ENCODE data around the gene NKD2. TPM values are rescaled to one million over a fixed set of nuclear protein-coding genes. Genes with fewer than 3 reads are reported as not detected.
A peak's percentile ranks its signal among the peaks of the same experiment; 100 is the strongest.

The NKD2 gene
- total and polyA plus RNA-seq, 9 of the 15 experiments (the other 6 are each of a cell fraction or from before 2014, with no cell fraction given): 0.09 to 0.64 (median 0.27) TPM; not detected in 5

GRCh38 chr5:997001-997474 lies 11.6 kb upstream of the NKD2 start:
- FAIRE-seq (no peak), ATAC-seq (peak; percentile 85), DNase-seq (ENCODE audit: extremely low read depth in 1 of 4, low spot score in 3 of 4) (peak; percentile 44 to 73 (median 62))
- CTCF ChIA-PET (ENCODE audit: low intra/inter-chr PET ratio): no interaction called here
- Histone ChIP-seq H3K27me3 (ENCODE audit: control insufficient read depth in 2 of 2, insufficient read depth in 2 of 2, low read length in 2 of 2) (peaks cover 9 to 55% of the 10 kb centered on the region in 2 experiments; a peak in 4 of 5 replicates), H3K9me1 (ENCODE audit: control insufficient read depth, insufficient read depth, low read length) (no peaks in the 10 kb centered on the region), H3K36me3 (ENCODE audit: control insufficient read depth, insufficient read depth, low read length) (no peaks in the 10 kb centered on the region), H3K79me2 (ENCODE audit: control insufficient read depth, insufficient read depth, low read length) (no peaks in the 10 kb centered on the region), H3K9ac (ENCODE audit: insufficient read depth in 1 of 2, low read depth in 2 of 2, low read length in 2 of 2) (no peak overlapping the region), H3K9me3 (replicated peaks; ENCODE audit: control insufficient read depth, insufficient read depth, low read depth, low read length) (no peaks in the 10 kb centered on the region), H2AFZ (ENCODE audit: low read depth, low read length) (peak overlapping the region; percentile 69), H4K20me1 (replicated peaks; ENCODE audit: control insufficient read depth, insufficient read depth, low read length) (no peaks in the 10 kb centered on the region), H3K4me2 (ENCODE audit: insufficient read depth, low read length) (peak overlapping the region; percentile 44; the same call in 1 of the 2 replicates), H3K4me1 (replicated peaks in 1 of 2; ENCODE audit: control insufficient read depth in 2 of 2, insufficient read depth in 2 of 2, low read length in 2 of 2) (peaks cover 3 to 6% of the 10 kb centered on the region in 2 experiments; a peak in 2 of 5 replicates), H3K27ac (ENCODE audit: extremely low read depth, low read depth, low read length) (no peak overlapping the region), H3K4me3 (no peak overlapping the region)
- in situ Hi-C loops (cut with MboI): no loop called here
- WGBS (ENCODE audit: insufficient coverage, low coverage, missing lambda C conversion rate): 0% methylated on average over 4 of the region's 4 CpGs
- intact Hi-C loops (cut with micrococcal nuclease): loop anchor here (10.0 kb wide), 1 partner anchor 168 kb away; no protein-coding TSS in a partner anchor
- no TSS peak for BruUV-seq (replicated peaks)
- POLR2A ChIA-PET: no interaction called here
- TF ChIP-seq ETV1 (tag; conservative IDR thresholded peaks at IDR 0.05; ENCODE audit: low read depth): peak; percentile 76
- TF ChIP-seq VEZF1 (CRISPR knock-in tag; IDR thresholded peaks at IDR 0.05): peak; percentile 23; the same call in 1 of the 2 replicates
- TF ChIP-seq ZNF589 (CRISPR knock-in tag; IDR thresholded peaks at IDR 0.05; ENCODE audit: low read depth): 0 out of 2 replicates have a peak, but pooled peaks have one; percentile 31
- no peak for TF ChIP-seq SMARCE1 (IDR thresholded peaks at IDR 0.05)
- TF ChIP-seq ELF1 (tag; IDR thresholded peaks at IDR 0.05): peak; percentile 66
- no peak for TF ChIP-seq EP300 (IDR thresholded peaks at IDR 0.05; ENCODE audit: low read length)
- TF ChIP-seq IRF2 (CRISPR knock-in tag; IDR thresholded peaks at IDR 0.05): no peak
- 0 out of 2 replicates have a peak, but pooled peaks have one; percentile 35 for TF ChIP-seq ZBTB17 (CRISPR knock-in tag; IDR thresholded peaks at IDR 0.05)
- TF ChIP-seq ZSCAN29 (IDR thresholded peaks at IDR 0.05): peak; percentile 78; the same call in 1 of the 2 replicates
- no peak for TF ChIP-seq ATF7 (IDR thresholded peaks at IDR 0.05)
- no peak for TF ChIP-seq PREB (CRISPR knock-in tag; IDR thresholded peaks at IDR 0.05)
- peak; percentile 67 for TF ChIP-seq ELF2 (CRISPR knock-in tag; IDR thresholded peaks at IDR 0.05)
- peak; percentile 45; the same call in 1 of the 2 replicates for TF ChIP-seq NR2C1 (IDR thresholded peaks at IDR 0.05)
- TF ChIP-seq NR2C1 (tag; IDR thresholded peaks at IDR 0.05): peak; percentile 84
- TF ChIP-seq CTBP1 (IDR thresholded peaks at IDR 0.05; ENCODE audit: borderline replicate concordance): peak; percentile 58; the same call in 1 of the 2 replicates
- TF ChIP-seq ESRRA (IDR thresholded peaks at IDR 0.05; ENCODE audit: borderline replicate concordance, low read depth): peak; percentile 96
- TF ChIP-seq GABPB1 (CRISPR knock-in tag; IDR thresholded peaks at IDR 0.05): peak; percentile 53; the same call in 1 of the 2 replicates
- peak in 1 of 2 experiments; percentile 11; a peak in 1 of 4 replicates for TF ChIP-seq TRIM24 (IDR thresholded peaks at IDR 0.05)
- TF ChIP-seq SMAD4 (CRISPR knock-in tag; conservative IDR thresholded peaks at IDR 0.05): peak; percentile 24; the same call in 1 of the 2 replicates
- TF ChIP-seq ZNF121 (CRISPR knock-in tag; conservative IDR thresholded peaks at IDR 0.05): no peak

Data from K562 (cell line).